ENCODE results near the gene NANOS1.

GRCh38 chr10:118980870-118981269, 48.6 kb upstream of the NANOS1 start:
- TF ChIP-seq EZH2phosphoT487 (IDR thresholded peaks at IDR 0.05; ENCODE audit: insufficient read depth, low read depth) (no peak), EZH2 (IDR thresholded peaks at IDR 0.05; ENCODE audit: insufficient read depth, poor library complexity, severe bottlenecking) (no peak)

Data from GM23248 (cell line).